Jurkat, Clone E6-1 (cell line): ENCODE measurements around the gene NKX2-3.

Experiments
- DNase-seq: peaks from one replicate; pipeline ENCODE4 v3.0.0-alpha.2; 2011; ENCODE audit warnings: low read depth, low spot score
- H3K4me3 ChIP-seq: 2 replicates; pipeline ENCODE4 v1.5.1; 2011; ENCODE audit warnings: mild to moderate bottlenecking, low read length, control low read depth, moderate library complexity

The NKX2-3 gene

GRCh38 chr10:99564361-99564760, 31.6 kb downstream of the NKX2-3 start:
- no peak overlapping the region for H3K4me3 ChIP-seq
- no peak for DNase-seq

GRCh38 chr10:99565166-99565565, 32.4 kb downstream of the NKX2-3 start:
- DNase-seq, result no peak
- no peak overlapping the region for H3K4me3 ChIP-seq

- no peak for DNase-seq
- H3K4me3 ChIP-seq, result no peak overlapping the region
Measured at GRCh38 chr10:99569253-99569939, 36.7 kb downstream of the NKX2-3 start.

GRCh38 chr10:99569961-99570360, 37.2 kb downstream of the NKX2-3 start:
- no peak for DNase-seq
- no peak overlapping the region for H3K4me3 ChIP-seq

DNA sequence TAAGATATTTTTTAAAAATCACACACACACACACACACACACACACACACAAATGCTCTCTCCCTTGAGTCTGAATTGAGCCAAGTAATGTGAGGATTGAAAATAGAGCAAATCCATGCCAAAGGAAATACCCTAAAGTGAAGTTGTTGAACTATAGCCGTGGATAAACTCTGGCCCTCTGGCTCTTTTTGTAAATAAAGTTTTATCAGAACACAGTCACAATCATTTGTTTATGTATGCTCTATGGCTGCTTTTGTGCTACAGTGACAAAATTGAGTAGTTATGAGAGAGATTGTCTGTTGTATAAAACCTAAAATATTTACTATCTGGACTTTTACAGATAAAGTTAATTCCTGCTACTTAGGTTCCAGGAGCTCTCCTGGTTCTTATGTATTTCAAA, 39.1 kb downstream of the NKX2-3 start:
- H3K4me3 ChIP-seq, result no peak overlapping the region
- DNase-seq, result no peak

DNA sequence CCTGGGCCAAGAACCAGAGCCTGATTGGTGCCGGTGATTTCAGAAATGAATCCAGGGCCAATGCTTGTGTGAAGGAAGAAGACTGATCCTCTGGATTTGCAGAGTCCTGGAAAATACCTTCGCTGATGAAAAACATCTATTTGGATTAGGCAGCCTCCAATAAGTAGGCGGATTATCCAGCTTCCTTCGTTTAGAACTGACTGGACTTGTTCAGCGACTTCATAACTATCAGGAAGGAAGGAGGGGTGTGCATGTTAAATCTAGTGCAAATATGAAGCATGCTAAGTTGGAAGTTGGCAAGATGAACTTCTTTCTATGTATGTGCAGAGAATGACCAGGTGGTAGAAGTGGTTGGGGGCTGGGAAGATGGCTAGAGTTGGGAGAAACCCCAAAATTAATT, 41.0 kb downstream of the NKX2-3 start:
- no peak overlapping the region for H3K4me3 ChIP-seq
- no peak for DNase-seq

DNA sequence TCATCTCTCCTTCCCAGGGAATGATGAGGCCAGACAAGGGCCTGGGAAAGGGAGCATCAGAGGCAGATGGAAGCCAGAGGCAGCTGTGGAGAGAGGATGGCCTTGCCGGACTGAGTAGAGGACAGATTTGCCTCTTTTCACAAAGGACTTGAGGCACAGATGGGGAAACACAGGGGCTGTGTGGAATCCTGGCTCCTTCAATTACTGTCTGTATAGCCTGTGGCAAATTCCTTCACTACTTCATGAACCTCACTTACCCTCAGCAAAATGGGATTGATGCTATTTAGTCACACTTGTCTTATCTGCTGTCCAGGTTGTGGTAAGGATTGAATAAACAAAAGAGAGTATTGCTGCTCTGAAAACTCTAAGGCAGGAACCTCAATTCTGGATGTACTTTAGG, 47.2 kb downstream of the NKX2-3 start:
- DNase-seq, result no peak
- no peak overlapping the region for H3K4me3 ChIP-seq

DNA sequence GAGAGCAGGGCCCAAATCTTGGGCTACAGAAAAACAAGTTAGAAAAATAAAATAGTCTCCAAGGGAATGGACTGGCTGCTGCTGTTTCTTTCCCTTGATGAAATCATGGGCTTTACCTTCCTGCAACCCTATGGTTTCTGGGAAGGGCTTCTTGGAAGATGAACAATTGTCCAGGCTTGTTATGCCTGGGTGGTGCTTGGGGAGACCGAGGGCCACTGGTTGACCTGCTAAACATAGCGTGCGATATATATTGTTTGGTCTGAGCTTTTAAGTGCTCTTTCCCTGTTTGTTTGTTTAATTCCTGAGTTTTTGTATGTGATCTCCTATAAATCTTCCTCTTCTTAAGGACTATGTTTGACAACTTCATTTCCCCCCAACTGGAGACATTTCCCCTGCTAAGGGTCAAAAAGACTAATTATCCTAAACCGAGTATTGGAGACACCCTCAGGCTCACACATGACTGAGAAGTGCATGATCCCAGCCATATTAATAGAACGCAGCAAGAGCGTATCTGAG, 49.6 kb downstream of the NKX2-3 start:
- no peak for DNase-seq
- H3K4me3 ChIP-seq, result no peak overlapping the region

GRCh38 chr10:99583687-99584086, 50.9 kb downstream of the NKX2-3 start:
- no peak overlapping the region for H3K4me3 ChIP-seq
- DNase-seq, result no peak
